ENCODE results near the gene C12orf76. TPM values are rescaled to one million over a fixed set of nuclear protein-coding genes. Genes with fewer than 3 reads are reported as not detected.

Gene C12orf76
- polyA plus RNA-seq, 1 of the 3 experiments (the other 2 are of a cell fraction), result 29.2 TPM

- Histone ChIP-seq H3K36me3 (replicated peaks in 1 of 2; ENCODE audit: control insufficient read depth in 1 of 2, insufficient read depth in 2 of 2, low read length in 1 of 2) (peaks cover 0 to 3% of the 10 kb centered on the region in 2 experiments), H3K79me2 (ENCODE audit: insufficient read depth) (peaks cover 68% of the 10 kb centered on the region), H2AFZ (ENCODE audit: low read depth) (peak within 1 kb of the TSS; percentile 92), H3K4me1 (ENCODE audit: control insufficient read depth in 1 of 2, insufficient read depth in 2 of 2, low read depth in 1 of 2, low read length in 1 of 2) (peaks cover 29 to 33% of the 10 kb centered on the region in 2 experiments), H3K9me2 (no peaks in the 10 kb centered on the region), H4K20me1 (ENCODE audit: insufficient read depth) (peaks cover 10% of the 10 kb centered on the region), H3K27ac (ENCODE audit: low read depth in 2 of 2, low read length in 1 of 2) (peak within 1 kb of the TSS; percentile 86 to 90), H3F3A (replicated peaks; ENCODE audit: insufficient read depth) (peaks cover 10% of the 10 kb centered on the region), H3K4me2 (peak within 1 kb of the TSS; percentile 83), H3K9me3 (no peaks in the 10 kb centered on the region), H3K9ac (peak within 1 kb of the TSS; percentile 90), H3K27me3 (ENCODE audit: insufficient read depth) (no peaks in the 10 kb centered on the region), H3K4me3 (ENCODE audit: low read depth in 2 of 2, low read length in 1 of 2) (peak within 1 kb of the TSS; percentile 72 to 81)
- ChIA-PET CTCF (interaction anchor here (1.1 to 1.7 kb wide), 4 partner anchors 24 to 451 kb away, joined by 3 to 4 read pairs (median 4); partner anchors contain the start of gene ARPC3), POLR2A (interaction anchor here (1.2 kb wide), 1 partner anchor 12 kb away, joined by 3 read pairs; no protein-coding TSS in a partner anchor)
- DNase-seq, result peak; percentile 93
- 0% methylated on average over 22 of the region's 62 CpGs for WGBS (ENCODE audit: low lambda C conversion rate)
- TF ChIP-seq RXRA (IDR thresholded peaks at IDR 0.05; ENCODE audit: borderline replicate concordance, low read depth) (no peak), EZH2phosphoT487 (IDR thresholded peaks at IDR 0.05; ENCODE audit: borderline replicate concordance, low read depth) (no peak), MEF2A (IDR thresholded peaks at IDR 0.05; ENCODE audit: borderline replicate concordance, low read depth) (no peak), MXI1 (IDR thresholded peaks at IDR 0.05; ENCODE audit: low read depth, low read length) (peak; percentile 77), FOXJ3 (CRISPR knock-in tag; IDR thresholded peaks at IDR 0.05) (no peak), USF1 (IDR thresholded peaks at IDR 0.05; ENCODE audit: borderline replicate concordance, low read depth) (peak; percentile 82), GABPA (IDR thresholded peaks at IDR 0.05; ENCODE audit: low read depth) (no peak; the same call in 1 of the 2 replicates), FOXM1 (IDR thresholded peaks at IDR 0.05; ENCODE audit: low read depth) (0 out of 2 replicates have a peak, but pooled peaks have one; percentile 33), EP300 (IDR thresholded peaks at IDR 0.05; ENCODE audit: borderline replicate concordance in 1 of 2, low read depth in 1 of 2, low read length in 1 of 2) (peak; percentile 17 to 73; a peak in 1 of 4 replicates), RAD21 (IDR thresholded peaks at IDR 0.05; ENCODE audit: low read length) (no peak), TEAD4 (IDR thresholded peaks at IDR 0.05; ENCODE audit: borderline replicate concordance, insufficient read depth) (no peak), GATA2 (CRISPR knock-in tag; IDR thresholded peaks at IDR 0.05) (no peak), CHD2 (IDR thresholded peaks at IDR 0.05; ENCODE audit: low read length, partially characterized antibody) (peak; percentile 71), POLR2AphosphoS5 (IDR thresholded peaks at IDR 0.05; ENCODE audit: low read depth, low read length) (peak; percentile 82), IRF3 (IDR thresholded peaks at IDR 0.05; ENCODE audit: low read depth, low read length) (no peak), TCF12 (IDR thresholded peaks at IDR 0.05) (peak; percentile 40; the same call in 1 of the 2 replicates), JUND (IDR thresholded peaks at IDR 0.05) (peak; percentile 77), TAF1 (IDR thresholded peaks at IDR 0.05; ENCODE audit: borderline replicate concordance, low read depth, low read length) (peak; percentile 90), SMC3 (IDR thresholded peaks at IDR 0.05; ENCODE audit: low read depth, low read length) (no peak), YY1 (IDR thresholded peaks at IDR 0.05; ENCODE audit: low read depth) (peak; percentile 98), SIN3A (IDR thresholded peaks at IDR 0.05; ENCODE audit: borderline replicate concordance, low read depth, low read length) (peak; percentile 69; the same call in 1 of the 2 replicates), ELF1 (IDR thresholded peaks at IDR 0.05) (peak; percentile 81; the same call in 1 of the 2 replicates)
- TF ChIP-seq, protein P1, sequence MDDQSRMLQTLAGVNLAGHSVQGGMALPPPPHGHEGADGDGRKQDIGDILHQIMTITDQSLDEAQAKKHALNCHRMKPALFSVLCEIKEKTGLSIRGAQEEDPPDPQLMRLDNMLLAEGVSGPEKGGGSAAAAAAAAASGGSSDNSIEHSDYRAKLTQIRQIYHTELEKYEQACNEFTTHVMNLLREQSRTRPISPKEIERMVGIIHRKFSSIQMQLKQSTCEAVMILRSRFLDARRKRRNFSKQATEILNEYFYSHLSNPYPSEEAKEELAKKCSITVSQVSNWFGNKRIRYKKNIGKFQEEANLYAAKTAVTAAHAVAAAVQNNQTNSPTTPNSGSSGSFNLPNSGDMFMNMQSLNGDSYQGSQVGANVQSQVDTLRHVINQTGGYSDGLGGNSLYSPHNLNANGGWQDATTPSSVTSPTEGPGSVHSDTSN (IDR thresholded peaks at IDR 0.05), result no peak; the same call in 1 of the 2 replicates
- TF ChIP-seq, protein P2, sequence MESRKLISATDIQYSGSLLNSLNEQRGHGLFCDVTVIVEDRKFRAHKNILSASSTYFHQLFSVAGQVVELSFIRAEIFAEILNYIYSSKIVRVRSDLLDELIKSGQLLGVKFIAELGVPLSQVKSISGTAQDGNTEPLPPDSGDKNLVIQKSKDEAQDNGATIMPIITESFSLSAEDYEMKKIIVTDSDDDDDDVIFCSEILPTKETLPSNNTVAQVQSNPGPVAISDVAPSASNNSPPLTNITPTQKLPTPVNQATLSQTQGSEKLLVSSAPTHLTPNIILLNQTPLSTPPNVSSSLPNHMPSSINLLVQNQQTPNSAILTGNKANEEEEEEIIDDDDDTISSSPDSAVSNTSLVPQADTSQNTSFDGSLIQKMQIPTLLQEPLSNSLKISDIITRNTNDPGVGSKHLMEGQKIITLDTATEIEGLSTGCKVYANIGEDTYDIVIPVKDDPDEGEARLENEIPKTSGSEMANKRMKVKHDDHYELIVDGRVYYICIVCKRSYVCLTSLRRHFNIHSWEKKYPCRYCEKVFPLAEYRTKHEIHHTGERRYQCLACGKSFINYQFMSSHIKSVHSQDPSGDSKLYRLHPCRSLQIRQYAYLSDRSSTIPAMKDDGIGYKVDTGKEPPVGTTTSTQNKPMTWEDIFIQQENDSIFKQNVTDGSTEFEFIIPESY (IDR thresholded peaks at IDR 0.05; ENCODE audit: borderline replicate concordance, low read depth), result 0 out of 2 replicates have a peak, but pooled peaks have one; percentile 44
- TF ChIP-seq, protein P3, sequence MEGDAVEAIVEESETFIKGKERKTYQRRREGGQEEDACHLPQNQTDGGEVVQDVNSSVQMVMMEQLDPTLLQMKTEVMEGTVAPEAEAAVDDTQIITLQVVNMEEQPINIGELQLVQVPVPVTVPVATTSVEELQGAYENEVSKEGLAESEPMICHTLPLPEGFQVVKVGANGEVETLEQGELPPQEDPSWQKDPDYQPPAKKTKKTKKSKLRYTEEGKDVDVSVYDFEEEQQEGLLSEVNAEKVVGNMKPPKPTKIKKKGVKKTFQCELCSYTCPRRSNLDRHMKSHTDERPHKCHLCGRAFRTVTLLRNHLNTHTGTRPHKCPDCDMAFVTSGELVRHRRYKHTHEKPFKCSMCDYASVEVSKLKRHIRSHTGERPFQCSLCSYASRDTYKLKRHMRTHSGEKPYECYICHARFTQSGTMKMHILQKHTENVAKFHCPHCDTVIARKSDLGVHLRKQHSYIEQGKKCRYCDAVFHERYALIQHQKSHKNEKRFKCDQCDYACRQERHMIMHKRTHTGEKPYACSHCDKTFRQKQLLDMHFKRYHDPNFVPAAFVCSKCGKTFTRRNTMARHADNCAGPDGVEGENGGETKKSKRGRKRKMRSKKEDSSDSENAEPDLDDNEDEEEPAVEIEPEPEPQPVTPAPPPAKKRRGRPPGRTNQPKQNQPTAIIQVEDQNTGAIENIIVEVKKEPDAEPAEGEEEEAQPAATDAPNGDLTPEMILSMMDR (IDR thresholded peaks at IDR 0.05), result no peak
Measured at GRCh38 chr12:109998904-109999648, 49.2 kb downstream of the C12orf76 start, which contains the start of gene ANKRD13A. TSS of gene ANKRD13A (plus strand) at chr12:109999430. CDS start at chr12:109999689, 259 bp downstream.
